Astrocyte (in vitro differentiated cells and primary cell): ENCODE data around the gene UTP11. TPM values are rescaled to one million over a fixed set of nuclear protein-coding genes. Genes with fewer than 3 reads are reported as not detected.

Experiments used
- DNase-seq: peaks from one replicate; pipeline ENCODE4 v3.0.0-alpha.2; 2010; ENCODE audit warnings: low read depth
- FAIRE-seq: peaks from 2 replicates; lab custom pipeline; 2011; peaks lifted over from hg19 to GRCh38; lab: Jason Lieb, UNC
- H2AFZ ChIP-seq: 2 replicates; pipeline ENCODE4 v1.6.0; 2012; ENCODE audit warnings: low read depth, low read length, inconsistent platforms
- H3K27ac ChIP-seq: 2 replicates; pipeline ENCODE4 v1.5.1; 2011; ENCODE audit warnings: low read depth, low read length, inconsistent platforms
- H3K27me3 ChIP-seq: 2 replicates; pipeline ENCODE4 v1.6.0; 2011; ENCODE audit warnings: low read length, inconsistent platforms; ENCODE audit not compliant: insufficient read depth
- H3K36me3 ChIP-seq: 2 replicates; pipeline ENCODE4 v1.5.1; 2011; ENCODE audit warnings: low read length, inconsistent platforms; ENCODE audit not compliant: insufficient read depth
- H3K4me1 ChIP-seq: 2 replicates; pipeline ENCODE4 v1.5.1; 2011; ENCODE audit warnings: low read length, inconsistent platforms; ENCODE audit not compliant: insufficient read depth
- H3K4me2 ChIP-seq: 2 replicates; pipeline ENCODE4 v1.6.0; 2012; ENCODE audit warnings: low read length, inconsistent platforms
- H3K4me3 ChIP-seq: 2 replicates; pipeline ENCODE4 v1.5.1; 2011; ENCODE audit warnings: low read depth, mild to moderate bottlenecking, low read length, inconsistent platforms; ENCODE audit not compliant: insufficient read depth
- H3K79me2 ChIP-seq: 2 replicates; pipeline ENCODE4 v1.6.0; 2012; ENCODE audit warnings: mild to moderate bottlenecking, low read length, inconsistent platforms; ENCODE audit not compliant: insufficient read depth
- H3K9ac ChIP-seq: 2 replicates; pipeline ENCODE4 v1.6.0; 2012; ENCODE audit warnings: mild to moderate bottlenecking, low read length, inconsistent platforms
- H3K9me3 ChIP-seq: 2 replicates; pipeline ENCODE4 v1.5.1; 2012; ENCODE audit warnings: low read depth, mild to moderate bottlenecking, low read length, inconsistent platforms; ENCODE audit not compliant: insufficient read depth
- H4K20me1 ChIP-seq: 2 replicates; pipeline ENCODE4 v1.6.0; 2012; ENCODE audit warnings: low read length, inconsistent platforms; ENCODE audit not compliant: insufficient read depth
- H3K27ac Mint-ChIP-seq: one replicate; pipeline ENCODE4 v1.8.0; 2021; ENCODE audit warnings: mild to moderate bottlenecking, mixed read lengths; ENCODE audit not compliant: unreplicated experiment
- H3K27me3 Mint-ChIP-seq: one replicate; pipeline ENCODE4 v1.8.0; 2021; ENCODE audit warnings: low read depth, mixed read lengths; ENCODE audit not compliant: unreplicated experiment
- H3K36me3 Mint-ChIP-seq: one replicate; pipeline ENCODE4 v1.8.0; 2021; ENCODE audit warnings: low read depth, mixed read lengths; ENCODE audit not compliant: unreplicated experiment
- H3K4me1 Mint-ChIP-seq: one replicate; pipeline ENCODE4 v1.8.0; 2021; ENCODE audit warnings: low read depth, mixed read lengths; ENCODE audit not compliant: unreplicated experiment
- H3K4me3 Mint-ChIP-seq: one replicate; pipeline ENCODE4 v1.8.0; 2021; ENCODE audit warnings: mild to moderate bottlenecking, moderate library complexity, mixed read lengths; ENCODE audit not compliant: unreplicated experiment
- H3K9me3 Mint-ChIP-seq: one replicate; pipeline ENCODE4 v1.8.0; 2021; ENCODE audit warnings: mild to moderate bottlenecking, mixed read lengths; ENCODE audit not compliant: unreplicated experiment
- CTCF ChIP-seq: IDR thresholded peaks from 2 replicates; pipeline ENCODE4 v1.5.1; 2011; ENCODE audit warnings: low read depth, mild to moderate bottlenecking, inconsistent platforms, low read length, moderate library complexity; ENCODE audit not compliant: insufficient read depth
- EZH2 ChIP-seq: IDR thresholded peaks from 2 replicates; pipeline ENCODE4 v1.6.1; 2012; ENCODE audit warnings: mild to moderate bottlenecking, low read length, inconsistent platforms; ENCODE audit not compliant: insufficient read depth
- total RNA-seq: library from RNA; stranded (reverse); gene quantifications from 2 replicates; pipeline ENCODE4 v1.2.1, GENCODE V29; 2021

UTP11 gene
- total RNA-seq, 1 donor from 2014 or later, result 42.6 TPM

- H3K9ac ChIP-seq, result no peak overlapping the region
- no peak overlapping the region for H2AFZ ChIP-seq
- H3K27me3 ChIP-seq, result peaks cover 9% of the 10 kb centered on the region
- DNase-seq (peak; percentile 16), FAIRE-seq (peak; percentile 9)
- Mint-ChIP-seq H3K4me1 (peaks cover 8% of the 10 kb centered on the region), H3K36me3 (peaks cover 5% of the 10 kb centered on the region), H3K9me3 (no peaks in the 10 kb centered on the region), H3K27ac (no peak overlapping the region), H3K27me3 (peaks cover 22% of the 10 kb centered on the region), H3K4me3 (peak overlapping the region; percentile 60)
- H3K4me2 ChIP-seq, result no peak overlapping the region
- TF ChIP-seq EZH2 (no peak), CTCF (peak; percentile 41)
- no peaks in the 10 kb centered on the region for H3K9me3 ChIP-seq
- no peak overlapping the region for H3K27ac ChIP-seq
- no peaks in the 10 kb centered on the region for H3K36me3 ChIP-seq
- no peaks in the 10 kb centered on the region for H3K79me2 ChIP-seq
- no peak overlapping the region for H3K4me3 ChIP-seq
- no peaks in the 10 kb centered on the region for H3K4me1 ChIP-seq
- peaks cover 11% of the 10 kb centered on the region for H4K20me1 ChIP-seq
Observed at GRCh38 chr1:38071312-38072256, 59.0 kb downstream of the UTP11 start.

GRCh38 chr1:38072858-38073257 lies 60.3 kb downstream of the UTP11 start:
- Mint-ChIP-seq H3K4me3 (no peak overlapping the region), H3K27ac (no peak overlapping the region)
- peaks cover 11% of the 10 kb centered on the region for H3K27me3 ChIP-seq

More at GRCh38 chr1:38072858-38073257, 60.3 kb downstream of the UTP11 start:
- H3K36me3 ChIP-seq, result no peaks in the 10 kb centered on the region
- Mint-ChIP-seq H3K4me1 (peaks cover 8% of the 10 kb centered on the region), H3K36me3 (peaks cover 5% of the 10 kb centered on the region), H3K27me3 (peaks cover 24% of the 10 kb centered on the region), H3K9me3 (peaks cover 2% of the 10 kb centered on the region)
- peaks cover 14% of the 10 kb centered on the region for H4K20me1 ChIP-seq
- TF ChIP-seq CTCF, result no peak
- TF ChIP-seq EZH2, result no peak
- H3K4me1 ChIP-seq, result no peaks in the 10 kb centered on the region
- H2AFZ ChIP-seq, result no peak overlapping the region
- H3K4me3 ChIP-seq, result no peak overlapping the region
- no peak overlapping the region for H3K4me2 ChIP-seq
- no peaks in the 10 kb centered on the region for H3K79me2 ChIP-seq
- FAIRE-seq (no peak), DNase-seq (no peak)
- H3K9ac ChIP-seq, result no peak overlapping the region
- H3K27ac ChIP-seq, result no peak overlapping the region
- H3K9me3 ChIP-seq, result no peaks in the 10 kb centered on the region
